ENCODE results near the gene CENPS.
"Not testable (repeated sequence)": the region's sequence is repeated elsewhere in the genome, so short reads cannot be mapped to it uniquely, and the experiment has no call there.

The CENPS gene

GRCh38 chr1:10430216-10431069 is at the start of gene CENPS:
TSS of gene CENPS (plus strand) at chr1:10430433. CDS start at chr1:10430518, 85 bp downstream.
- peak; percentile 65 to 81 for DNase-seq

GRCh38 chr1:10380594-10381275 is 49.5 kb upstream of the CENPS start:
- no peak for DNase-seq

- DNase-seq = no peak
Observed at GRCh38 chr1:10383630-10384029, 46.6 kb upstream of the CENPS start.

- no peak for DNase-seq
Observed at GRCh38 chr1:10384219-10384618, 46.0 kb upstream of the CENPS start.

- no peak for DNase-seq
Observed at GRCh38 chr1:10386761-10387676, 43.2 kb upstream of the CENPS start.

- no peak for DNase-seq
Observed at GRCh38 chr1:10387677-10388386, 42.4 kb upstream of the CENPS start.

- no peak for DNase-seq
Observed at GRCh38 chr1:10388387-10388715, 41.9 kb upstream of the CENPS start.

GRCh38 chr1:10389271-10389973 is 40.8 kb upstream of the CENPS start:
- DNase-seq = no peak

GRCh38 chr1:10396870-10397269 is 33.4 kb upstream of the CENPS start:
- DNase-seq = no peak

GRCh38 chr1:10398278-10398733 is 31.9 kb upstream of the CENPS start:
- DNase-seq = no peak

GRCh38 chr1:10398734-10399443 is 31.3 kb upstream of the CENPS start, which contains the start of gene PGD:
TSS of gene PGD (plus strand) at chr1:10399064. CDS start at chr1:10399118, 54 bp downstream.
- DNase-seq = peak; percentile 83 to 91

GRCh38 chr1:10399444-10399941 is 30.7 kb upstream of the CENPS start:
- DNase-seq = no peak

- DNase-seq = no peak
Observed at GRCh38 chr1:10400013-10400412, 30.2 kb upstream of the CENPS start.

- DNase-seq = no peak
Observed at GRCh38 chr1:10401281-10401680, 29.0 kb upstream of the CENPS start.

GRCh38 chr1:10402729-10403274 is 27.4 kb upstream of the CENPS start:
- DNase-seq = no peak

- DNase-seq = no peak
Observed at GRCh38 chr1:10407201-10407600, 23.0 kb upstream of the CENPS start.

- no peak for DNase-seq
Observed at GRCh38 chr1:10415211-10415930, 14.9 kb upstream of the CENPS start.

GRCh38 chr1:10415967-10416366 is 14.3 kb upstream of the CENPS start:
- not testable (repeated sequence) for DNase-seq

GRCh38 chr1:10418741-10419140 is 11.5 kb upstream of the CENPS start:
- not testable (repeated sequence) for DNase-seq

- no peak for DNase-seq
Observed at GRCh38 chr1:10419351-10419750, 10.9 kb upstream of the CENPS start.
